Vagina (tissue), 2 donors: ENCODE data around the gene SLC13A3.

Experiments used
- POLR2A ChIP-seq, 2 donors: fragments of 450-650 bp; IDR thresholded peaks; one replicate each; pipeline ENCODE4 v1.6.1; 2017; ENCODE audit warnings: antibody characterized with exemption in 2 of 2, mild to moderate bottlenecking in 2 of 2, moderate library complexity in 2 of 2
- POLR2AphosphoS5 ChIP-seq, 2 donors: sonication (generic); formaldehyde crosslinking; IDR thresholded peaks; one replicate each; pipeline ENCODE4 v1.9.0; 2017; ENCODE audit warnings: antibody characterized with exemption in 2 of 2, mild to moderate bottlenecking in 2 of 2, low read depth in 1 of 2; ENCODE audit not compliant: insufficient read depth in 1 of 2
- TF ChIP-seq, protein P1 (sequence below), 3 experiments: fragments of 450-650 bp in 2 of 3; fragments of 200-600 bp in 1 of 3; sonication (generic) in 1 of 3; IDR thresholded peaks; one replicate each; pipeline ENCODE4 v1.5.1; 2017 to 2019; ENCODE audit warnings: antibody characterized with exemption in 3 of 3, mild to moderate bottlenecking in 2 of 3, moderate library complexity in 2 of 3

- TF ChIP-seq, protein P1, sequence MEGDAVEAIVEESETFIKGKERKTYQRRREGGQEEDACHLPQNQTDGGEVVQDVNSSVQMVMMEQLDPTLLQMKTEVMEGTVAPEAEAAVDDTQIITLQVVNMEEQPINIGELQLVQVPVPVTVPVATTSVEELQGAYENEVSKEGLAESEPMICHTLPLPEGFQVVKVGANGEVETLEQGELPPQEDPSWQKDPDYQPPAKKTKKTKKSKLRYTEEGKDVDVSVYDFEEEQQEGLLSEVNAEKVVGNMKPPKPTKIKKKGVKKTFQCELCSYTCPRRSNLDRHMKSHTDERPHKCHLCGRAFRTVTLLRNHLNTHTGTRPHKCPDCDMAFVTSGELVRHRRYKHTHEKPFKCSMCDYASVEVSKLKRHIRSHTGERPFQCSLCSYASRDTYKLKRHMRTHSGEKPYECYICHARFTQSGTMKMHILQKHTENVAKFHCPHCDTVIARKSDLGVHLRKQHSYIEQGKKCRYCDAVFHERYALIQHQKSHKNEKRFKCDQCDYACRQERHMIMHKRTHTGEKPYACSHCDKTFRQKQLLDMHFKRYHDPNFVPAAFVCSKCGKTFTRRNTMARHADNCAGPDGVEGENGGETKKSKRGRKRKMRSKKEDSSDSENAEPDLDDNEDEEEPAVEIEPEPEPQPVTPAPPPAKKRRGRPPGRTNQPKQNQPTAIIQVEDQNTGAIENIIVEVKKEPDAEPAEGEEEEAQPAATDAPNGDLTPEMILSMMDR (IDR thresholded peaks at IDR 0.05), result no peak
- TF ChIP-seq POLR2A (IDR thresholded peaks at IDR 0.05), result no peak
- no peak for TF ChIP-seq POLR2AphosphoS5 (IDR thresholded peaks at IDR 0.05; ENCODE audit: insufficient read depth in 1 of 2, low read depth in 1 of 2)
Observed at GRCh38 chr20:46543033-46543432, 108.2 kb downstream of the SLC13A3 start.
